Hepatocyte (in vitro differentiated cells): ENCODE measurements around the gene NUP85.
A peak's percentile ranks its signal among the peaks of the same experiment; 100 is the strongest.

ENCODE experiments used
- CTCF ChIP-seq: fragments of 200-600 bp; sonication (generic); IDR thresholded peaks from 2 replicates; pipeline ENCODE4 v1.5.1; 2016; ENCODE audit warnings: antibody characterized with exemption, mild to moderate bottlenecking; ENCODE audit not compliant: poor library complexity
- EZH2 ChIP-seq: fragments of 200-600 bp; sonication (generic); IDR thresholded peaks from 2 replicates; pipeline ENCODE4 v1.6.1; 2016; ENCODE audit warnings: antibody characterized with exemption, mild to moderate bottlenecking, borderline replicate concordance
- EZH2phosphoT487 ChIP-seq: fragments of 200-600 bp; sonication (generic); IDR thresholded peaks from one replicate; pipeline ENCODE4 v1.6.1; 2018; ENCODE audit warnings: antibody characterized with exemption, mild to moderate bottlenecking, low read depth, moderate library complexity; ENCODE audit not compliant: unreplicated experiment, severe bottlenecking

DNA sequence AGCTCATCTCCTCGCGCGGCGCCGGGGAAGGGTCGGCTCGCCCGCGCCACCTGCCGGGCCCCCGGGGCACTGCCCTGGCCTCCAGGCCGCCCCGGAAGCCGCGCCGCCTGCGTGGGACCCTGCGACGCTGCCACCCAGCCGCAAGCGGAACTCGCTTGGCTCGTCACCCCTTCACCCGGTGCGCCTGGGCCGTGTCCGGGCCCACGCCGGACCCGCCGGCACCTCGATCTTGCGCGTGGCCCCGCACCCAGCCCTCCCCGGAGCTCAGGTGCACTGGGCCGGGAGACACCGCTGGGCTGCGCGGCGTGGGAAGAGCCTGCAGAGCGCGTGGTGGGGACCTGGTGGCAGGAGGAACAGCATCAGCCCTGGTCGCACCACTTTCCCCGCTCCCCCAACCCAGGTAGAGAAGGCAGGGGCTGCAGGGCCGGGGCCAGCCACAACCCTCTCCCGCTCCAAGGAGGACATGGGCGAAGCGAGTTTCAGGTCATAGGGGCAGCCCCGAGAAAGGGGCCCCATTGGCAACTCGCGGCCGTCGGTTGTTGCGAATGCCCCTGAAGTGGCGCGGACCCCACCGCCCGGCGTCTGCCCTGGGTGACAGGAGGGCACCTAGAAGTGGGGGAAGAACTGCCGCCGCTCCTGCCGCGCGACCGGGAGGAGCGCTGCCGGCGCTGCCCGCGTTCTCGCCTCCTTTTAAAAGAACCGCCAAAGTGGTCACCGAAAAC lies 65.9 kb downstream of the NUP85 start:
- TF ChIP-seq CTCF (peak; percentile 49), EZH2 (no peak), EZH2phosphoT487 (no peak)
